Measurements from ENCODE around the gene SRGAP2. TPM values are rescaled to one million over a fixed set of nuclear protein-coding genes. Genes with fewer than 3 reads are reported as not detected.
"Not testable (repeated sequence)": the region's sequence is repeated elsewhere in the genome, so short reads cannot be mapped to it uniquely, and the experiment has no call there.

The SRGAP2 gene
- total RNA-seq, 2 experiments from 2014 or later = 39.5 to 43.4 TPM

DNA sequence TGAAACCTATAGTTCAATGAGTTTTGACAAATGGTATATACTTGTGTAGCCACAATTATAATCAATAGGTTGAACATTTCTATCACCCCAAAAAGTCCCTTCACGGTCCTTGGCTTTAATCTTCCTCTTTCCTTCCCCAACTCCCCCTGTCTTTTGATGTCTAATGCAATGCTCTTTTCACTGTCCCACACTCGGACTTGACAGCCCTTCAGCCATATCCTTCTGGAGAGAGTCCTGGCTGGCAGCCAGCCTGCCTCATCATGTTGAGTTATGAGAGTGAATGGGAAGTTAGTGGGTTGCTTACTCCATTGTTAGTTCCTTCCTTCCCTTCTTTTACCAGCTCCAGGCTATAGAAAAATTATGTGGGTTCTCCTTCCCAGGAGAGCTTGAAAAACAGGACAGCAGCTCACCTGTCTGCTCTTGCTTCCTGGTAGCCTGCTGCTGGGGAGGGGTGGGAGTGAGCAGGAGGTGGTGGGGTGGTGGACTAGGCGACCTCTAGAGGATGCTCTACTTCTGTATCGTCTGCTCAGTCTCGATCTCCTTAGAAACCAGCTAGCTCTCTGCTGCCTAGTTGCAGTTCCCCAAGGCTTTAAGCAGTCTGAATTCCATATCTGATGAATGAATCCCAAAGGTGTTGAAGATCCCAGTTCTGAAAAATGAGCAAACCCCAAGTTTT, 29.8 kb downstream of the SRGAP2 start:
- H3K36me3 Mint-ChIP-seq (ENCODE audit: low read depth); H3K27ac Mint-ChIP-seq; POLR2A ChIA-PET; DNase-seq; intact Hi-C loops (cut with micrococcal nuclease); H3K9me3 Mint-ChIP-seq; H3K27me3 Mint-ChIP-seq; CTCF ChIA-PET; H3K4me3 Mint-ChIP-seq; H3K4me1 Mint-ChIP-seq (ENCODE audit: low read depth): not testable (repeated sequence)
- peak; percentile 73 for ATAC-seq

DNA sequence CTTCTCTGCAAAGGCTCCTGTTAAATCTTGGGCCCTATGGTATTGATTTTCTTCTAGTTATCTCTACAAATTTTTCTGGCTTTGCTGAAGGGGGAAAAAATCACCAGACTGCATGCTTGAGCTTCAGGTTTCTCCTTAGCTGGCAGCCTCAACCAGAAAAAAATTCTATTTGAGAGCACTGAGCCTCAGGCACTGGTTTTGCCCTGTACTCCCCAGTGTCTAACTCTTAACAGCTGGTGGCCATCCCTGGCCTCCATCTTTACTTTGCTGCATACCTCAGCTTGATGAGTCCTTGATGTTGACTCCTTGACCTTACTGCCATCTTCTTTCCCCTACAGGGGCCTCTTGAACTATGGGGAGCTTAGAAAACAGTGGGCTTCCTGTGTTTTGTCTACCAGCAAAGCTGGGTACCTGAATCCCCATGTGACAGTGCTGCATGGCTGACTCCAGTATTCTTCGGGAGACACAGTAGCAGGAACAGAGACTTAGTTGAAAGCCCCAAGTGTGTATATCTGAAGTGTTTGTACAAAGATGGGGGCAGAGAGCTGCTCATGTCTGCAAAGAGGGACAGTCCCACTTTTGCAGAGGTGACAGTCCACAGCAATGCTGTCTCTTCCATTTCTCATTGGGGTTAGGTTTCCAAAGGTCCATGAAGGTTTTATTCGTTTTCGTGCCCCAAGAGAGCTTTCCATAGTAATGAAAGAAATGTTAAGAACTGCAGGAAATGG, 31.0 kb downstream of the SRGAP2 start:
- H3K36me3 Mint-ChIP-seq (ENCODE audit: low read depth); H3K27ac Mint-ChIP-seq; H3K4me3 Mint-ChIP-seq; intact Hi-C loops (cut with micrococcal nuclease); H3K9me3 Mint-ChIP-seq; POLR2A ChIA-PET; DNase-seq; H3K4me1 Mint-ChIP-seq (ENCODE audit: low read depth); CTCF ChIA-PET; H3K27me3 Mint-ChIP-seq: not testable (repeated sequence)
- ATAC-seq = peak; percentile 20

DNA sequence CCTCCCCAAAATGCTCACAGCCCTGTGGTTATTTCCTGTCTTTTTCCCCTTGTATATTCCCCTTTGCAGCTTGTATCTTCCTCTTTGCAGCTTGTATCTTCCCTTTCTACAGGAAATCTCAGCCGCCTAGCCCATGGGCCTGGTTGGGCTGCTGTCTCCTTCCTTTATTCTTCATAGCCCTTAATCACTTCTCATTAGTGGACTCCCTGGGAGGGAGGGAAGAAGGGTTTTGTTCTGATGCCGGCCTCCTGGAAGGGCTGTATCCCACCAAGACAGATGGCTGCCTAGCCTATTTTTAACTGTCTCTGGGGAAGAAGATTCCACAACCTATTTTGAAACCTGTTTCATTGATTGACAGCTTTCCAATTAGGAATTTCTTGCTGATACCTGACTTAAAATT, 31.8 kb downstream of the SRGAP2 start:
- H3K27ac Mint-ChIP-seq; ATAC-seq; CTCF ChIA-PET; H3K27me3 Mint-ChIP-seq; H3K9me3 Mint-ChIP-seq; H3K4me1 Mint-ChIP-seq (ENCODE audit: low read depth); H3K36me3 Mint-ChIP-seq (ENCODE audit: low read depth); H3K4me3 Mint-ChIP-seq; POLR2A ChIA-PET; intact Hi-C loops (cut with micrococcal nuclease); DNase-seq: not testable (repeated sequence)

DNA sequence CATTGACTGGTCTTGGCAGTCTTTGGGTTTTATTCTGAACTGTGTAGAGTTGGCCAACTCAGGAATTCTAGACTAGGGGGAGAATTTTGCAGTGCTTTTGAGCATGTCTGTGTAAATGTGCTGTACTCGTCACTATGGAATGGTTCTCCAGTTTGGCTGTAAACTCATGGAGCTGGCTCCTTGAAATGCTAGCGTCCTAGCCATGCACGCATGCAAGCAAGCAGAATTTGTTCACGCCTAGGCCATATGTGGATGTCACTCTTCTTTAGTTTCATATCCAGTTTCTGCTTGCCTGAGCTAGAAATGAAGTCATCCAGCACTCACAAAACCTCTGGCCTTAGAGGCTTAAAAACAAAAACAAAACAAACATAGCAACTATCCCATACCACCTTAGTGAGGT, 36.9 kb downstream of the SRGAP2 start:
- POLR2A ChIA-PET; H3K4me1 Mint-ChIP-seq (ENCODE audit: low read depth); intact Hi-C loops (cut with micrococcal nuclease); CTCF ChIA-PET; H3K27ac Mint-ChIP-seq; H3K27me3 Mint-ChIP-seq; H3K9me3 Mint-ChIP-seq; H3K36me3 Mint-ChIP-seq (ENCODE audit: low read depth); H3K4me3 Mint-ChIP-seq; DNase-seq: not testable (repeated sequence)
- ATAC-seq = peak; percentile 22

DNA sequence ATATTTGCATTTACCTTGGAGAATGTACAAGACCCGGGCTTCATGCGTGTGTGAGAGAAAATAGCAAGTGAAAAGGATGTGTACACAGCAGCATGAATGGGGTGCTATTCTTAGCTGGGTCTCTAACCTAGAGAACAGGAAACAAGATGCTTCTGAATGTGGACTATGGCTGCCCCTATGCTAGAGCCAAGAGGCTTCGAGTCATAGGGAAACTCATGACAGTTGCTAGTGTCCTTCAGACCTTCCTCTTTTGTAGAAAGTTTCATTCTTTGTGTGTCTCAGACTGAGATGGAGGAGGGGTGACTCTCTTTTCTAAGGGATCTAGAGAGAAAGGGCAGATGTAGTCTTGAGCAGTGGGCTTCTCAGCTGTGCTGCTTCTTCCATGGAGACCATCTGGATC, 40.0 kb downstream of the SRGAP2 start:
- CTCF ChIA-PET; H3K4me1 Mint-ChIP-seq (ENCODE audit: low read depth); intact Hi-C loops (cut with micrococcal nuclease); POLR2A ChIA-PET; H3K4me3 Mint-ChIP-seq; H3K27ac Mint-ChIP-seq; H3K9me3 Mint-ChIP-seq; H3K27me3 Mint-ChIP-seq; H3K36me3 Mint-ChIP-seq (ENCODE audit: low read depth): not testable (repeated sequence)
- ATAC-seq (peak; percentile 92), DNase-seq (peak; percentile 32)

DNA sequence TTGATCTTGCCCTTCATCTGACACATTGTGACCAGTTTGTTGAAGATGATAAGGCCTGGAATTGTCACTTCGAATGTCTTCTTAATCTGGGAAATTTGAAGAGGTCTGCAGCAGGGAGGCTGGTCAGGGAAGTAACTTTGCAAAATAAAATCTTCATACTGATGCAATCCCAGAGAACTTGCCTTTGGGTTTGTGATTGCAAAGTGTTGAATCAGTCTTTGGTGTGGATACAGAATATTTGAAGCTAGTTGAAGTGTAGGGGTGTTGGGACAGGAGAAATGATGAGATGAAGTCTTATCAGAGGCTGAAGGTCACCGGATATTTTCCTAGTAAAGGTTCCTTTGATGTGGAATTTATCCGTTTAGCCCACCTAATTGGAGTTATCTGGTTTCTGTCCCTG, 42.1 kb downstream of the SRGAP2 start:
- H3K9me3 Mint-ChIP-seq; CTCF ChIA-PET; H3K4me3 Mint-ChIP-seq; H3K4me1 Mint-ChIP-seq (ENCODE audit: low read depth); POLR2A ChIA-PET; H3K27me3 Mint-ChIP-seq; intact Hi-C loops (cut with micrococcal nuclease); H3K27ac Mint-ChIP-seq; H3K36me3 Mint-ChIP-seq (ENCODE audit: low read depth); ATAC-seq; DNase-seq: not testable (repeated sequence)

DNA sequence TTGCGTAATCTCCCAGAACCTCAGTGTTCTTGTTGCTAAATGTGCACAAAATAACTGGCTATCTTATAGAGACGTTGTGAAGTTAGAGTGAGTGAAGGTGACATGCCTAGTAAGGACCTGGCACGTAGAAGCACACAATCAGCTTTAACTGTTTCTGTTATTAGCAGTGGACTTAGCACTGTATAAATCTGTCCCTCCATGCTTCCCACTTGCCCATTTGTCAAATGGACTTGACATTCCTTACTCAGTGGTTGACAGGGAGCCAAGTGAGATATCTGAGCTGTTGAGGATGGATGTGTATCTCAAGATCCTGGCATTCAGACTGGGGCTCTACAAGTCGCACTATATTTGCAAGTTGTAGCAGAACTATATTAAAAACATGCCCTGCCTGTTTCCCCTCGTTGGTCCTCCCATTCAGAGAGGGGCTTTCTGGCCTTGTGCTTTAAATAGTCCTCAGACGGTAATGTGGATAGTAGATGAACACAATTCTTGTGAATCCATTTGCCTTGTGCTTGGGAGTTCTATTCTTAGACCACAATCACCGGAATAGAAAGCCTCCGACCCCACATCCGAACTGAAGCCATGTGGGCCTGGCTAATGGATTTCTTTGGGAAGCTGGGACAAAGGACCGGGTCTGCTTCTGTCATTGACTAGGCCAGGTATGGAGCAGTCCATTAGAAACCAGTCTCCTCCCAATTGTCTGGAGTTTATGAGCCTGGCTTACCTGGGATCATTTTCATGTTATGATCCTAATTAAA, 43.0 kb downstream of the SRGAP2 start:
- H3K27me3 Mint-ChIP-seq; intact Hi-C loops (cut with micrococcal nuclease); DNase-seq; ATAC-seq; H3K4me1 Mint-ChIP-seq (ENCODE audit: low read depth); CTCF ChIA-PET; H3K9me3 Mint-ChIP-seq; H3K36me3 Mint-ChIP-seq (ENCODE audit: low read depth); POLR2A ChIA-PET; H3K27ac Mint-ChIP-seq; H3K4me3 Mint-ChIP-seq: not testable (repeated sequence)

DNA sequence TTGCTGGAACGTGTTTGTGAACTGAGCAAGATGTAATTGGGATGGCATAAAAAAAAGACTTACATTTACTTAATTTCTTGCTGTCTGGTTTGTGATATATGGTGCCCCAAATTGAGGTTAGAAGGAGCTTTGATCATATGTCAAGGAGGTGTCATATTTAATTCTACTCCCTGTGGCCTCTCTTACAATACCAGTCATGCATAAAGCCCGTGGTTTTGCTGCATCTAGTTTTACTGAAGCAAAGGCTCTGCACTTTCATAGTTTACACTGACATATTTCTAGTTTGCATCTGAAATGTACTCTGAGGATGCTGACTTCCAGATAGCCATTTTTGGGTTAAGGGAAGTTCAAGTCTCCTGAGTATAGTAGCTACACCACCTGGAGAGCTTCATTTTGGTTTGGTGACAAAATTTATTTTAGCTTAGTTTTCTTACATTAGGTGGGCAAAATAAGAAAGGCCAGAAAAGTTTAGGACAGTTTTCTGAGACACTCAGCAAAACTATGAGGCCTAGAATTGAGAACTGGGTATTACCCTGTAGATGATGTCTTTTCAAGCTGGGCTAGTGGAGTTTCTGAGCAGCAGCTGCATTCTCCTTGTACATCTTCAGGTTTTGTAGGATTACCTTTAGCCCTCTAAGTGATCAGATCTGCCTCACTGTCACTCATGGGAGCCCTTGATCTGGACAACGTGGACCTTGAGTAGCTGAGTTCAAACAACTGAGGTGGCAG, 47.8 kb downstream of the SRGAP2 start:
- H3K4me1 Mint-ChIP-seq (ENCODE audit: low read depth); H3K27me3 Mint-ChIP-seq; intact Hi-C loops (cut with micrococcal nuclease); H3K36me3 Mint-ChIP-seq (ENCODE audit: low read depth); H3K4me3 Mint-ChIP-seq; H3K9me3 Mint-ChIP-seq; DNase-seq; POLR2A ChIA-PET; H3K27ac Mint-ChIP-seq; CTCF ChIA-PET: not testable (repeated sequence)
- ATAC-seq = peak; percentile 80

DNA sequence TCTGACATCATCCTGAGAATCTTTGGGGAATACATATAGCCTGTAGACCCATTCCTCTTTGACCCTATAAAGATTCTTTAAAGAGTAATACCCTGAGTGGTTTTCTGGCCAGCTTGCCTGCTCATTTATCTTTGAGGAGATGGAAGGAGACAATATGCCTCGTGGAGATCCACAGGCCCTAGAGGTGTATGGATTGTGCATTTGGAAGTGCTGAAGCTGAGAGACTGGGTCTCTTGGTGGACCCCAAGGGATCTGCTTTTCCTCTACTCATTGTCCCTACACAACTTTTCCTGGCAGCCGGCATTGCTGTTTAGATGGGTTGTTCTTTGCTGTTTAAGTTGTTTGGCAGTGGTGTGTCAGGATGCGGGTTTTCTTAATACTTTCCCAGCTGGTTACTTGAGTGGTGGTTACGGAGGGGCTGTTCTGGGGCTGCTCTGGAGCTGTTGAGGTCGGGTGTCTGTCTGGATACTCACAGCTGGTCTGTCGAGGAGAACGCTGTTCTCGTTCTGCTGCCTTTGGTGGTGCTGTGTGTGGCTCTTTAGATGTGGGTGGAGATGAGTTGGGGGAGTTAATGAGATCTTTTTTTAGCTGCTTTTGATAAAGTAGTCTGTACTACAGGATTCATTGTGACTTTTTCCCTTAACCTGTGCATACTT, 49.5 kb downstream of the SRGAP2 start:
- H3K27ac Mint-ChIP-seq; H3K9me3 Mint-ChIP-seq; H3K4me3 Mint-ChIP-seq; H3K4me1 Mint-ChIP-seq (ENCODE audit: low read depth); POLR2A ChIA-PET; CTCF ChIA-PET; H3K36me3 Mint-ChIP-seq (ENCODE audit: low read depth); ATAC-seq; H3K27me3 Mint-ChIP-seq; intact Hi-C loops (cut with micrococcal nuclease): not testable (repeated sequence)
- peak; percentile 11 for DNase-seq

Data from activated CD8-positive, alpha-beta T cell treated with anti-CD3 and anti-CD28 coated beads for 36 hours (primary cell).